OCI-LY7 (cell line): ENCODE data around the gene IGF2BP2. TPM values are rescaled to one million over a fixed set of nuclear protein-coding genes. Genes with fewer than 3 reads are reported as not detected.
"Not testable (repeated sequence)": the region's sequence is repeated elsewhere in the genome, so short reads cannot be mapped to it uniquely, and the experiment has no call there.

Source experiments
- BruUV-seq: library from RNA; stranded (reverse); fragments of 400-500 nt; replicated peaks from 2 replicates; lab custom pipeline; 2021; lab: Mats Ljungman, UMichigan
- CTCF ChIA-PET: fragments of 300-600 bp; sonication (Branson Sonifier 250); formaldehyde crosslinking; loops from one replicate; lab custom pipeline; 2022; ENCODE audit warnings: antibody characterized with exemption; ENCODE audit not compliant: unreplicated experiment; lab: Charles Lee
- POLR2A ChIA-PET: fragments of 300-600 bp; sonication (Branson Sonifier 250); formaldehyde crosslinking; loops from one replicate; lab custom pipeline; 2022; ENCODE audit warnings: antibody characterized with exemption; lab: Charles Lee
- DNase-seq: peaks from one replicate; pipeline ENCODE4 v3.0.0-alpha.2; 2015; ENCODE audit warnings: low spot score
- H2AFZ ChIP-seq: fragments of 200-600 bp; sonication (generic), shearing (Covaris generic); 2 replicates; pipeline ENCODE4 v1.6.1; 2014; ENCODE audit warnings: mild to moderate bottlenecking, antibody characterized with exemption, low read length, moderate library complexity
- H3K27ac ChIP-seq: fragments of 200-600 bp; sonication (generic); 2 replicates; pipeline ENCODE4 v1.5.1; 2014; ENCODE audit warnings: mixed run types, low read depth, mild to moderate bottlenecking, moderate library complexity, low read length, inconsistent platforms; ENCODE audit not compliant: poor library complexity, severe bottlenecking
- H3K36me3 ChIP-seq: fragments of 200-600 bp; sonication (generic); 2 replicates; pipeline ENCODE4 v1.6.1; 2014; ENCODE audit warnings: mild to moderate bottlenecking, antibody characterized with exemption, low read length, moderate library complexity, mixed read lengths; ENCODE audit not compliant: insufficient read depth
- H3K4me1 ChIP-seq: fragments of 200-600 bp; sonication (generic); 2 replicates; pipeline ENCODE4 v1.5.1; 2014; ENCODE audit warnings: mild to moderate bottlenecking, low read length; ENCODE audit not compliant: insufficient read depth, poor library complexity, severe bottlenecking
- H3K4me2 ChIP-seq: fragments of 200-600 bp; sonication (generic); 2 replicates; pipeline ENCODE4 v1.6.1; 2014; ENCODE audit warnings: mild to moderate bottlenecking, low read length
- H3K4me3 ChIP-seq: fragments of 200-600 bp; sonication (generic); 2 replicates; pipeline ENCODE4 v1.5.1; 2014; ENCODE audit warnings: mild to moderate bottlenecking, low read depth, low read length; ENCODE audit not compliant: poor library complexity, severe bottlenecking
- H3K79me2 ChIP-seq: fragments of 200-600 bp; sonication (generic); 2 replicates; pipeline ENCODE4 v1.6.1; 2016; ENCODE audit warnings: low read depth, mild to moderate bottlenecking, low read length, moderate library complexity, mixed read lengths; ENCODE audit not compliant: insufficient read depth
- H3K9me2 ChIP-seq: fragments of 200-600 bp; sonication (generic); 2 replicates; pipeline ENCODE4 v1.6.1; 2016; ENCODE audit warnings: mild to moderate bottlenecking, low read length, mixed read lengths; ENCODE audit not compliant: insufficient read depth
- H3K9me3 ChIP-seq: fragments of 200-600 bp; sonication (generic); 2 replicates; pipeline ENCODE4 v1.6.1; 2014; ENCODE audit warnings: mild to moderate bottlenecking, mixed run types, low read length, mixed read lengths
- H4K20me1 ChIP-seq: fragments of 200-600 bp; sonication (generic); 2 replicates; pipeline ENCODE4 v1.6.1; 2014; ENCODE audit warnings: mild to moderate bottlenecking, antibody characterized with exemption, low read length, moderate library complexity, mixed read lengths; ENCODE audit not compliant: insufficient read depth
- EZH2phosphoT487 ChIP-seq: fragments of 200-600 bp; sonication (generic); IDR thresholded peaks from 2 replicates; pipeline ENCODE4 v1.6.1; 2018; ENCODE audit warnings: low read depth, borderline replicate concordance, mild to moderate bottlenecking, mixed run types, antibody characterized with exemption, low read length, moderate library complexity, mixed read lengths
- intact Hi-C: fragments of 100-400 bp; cut with micrococcal nuclease; formaldehyde crosslinking; loops from one replicate; pipeline ENCODE4 v1.10.0; 2022; ENCODE audit not compliant: unreplicated experiment
- total RNA-seq, 2 experiments: library from RNA; depleted of rRNA in 1 of 2; stranded (reverse); fragments of >200 nt in 1 of 2; shearing (Covaris generic) in 1 of 2; gene quantifications; 2 replicates each; pipeline ENCODE4 v1.2.3, GENCODE V29; 2014 to 2022
- TF ChIP-seq, protein P1 (sequence below): fragments of 200-600 bp; sonication (generic); conservative IDR thresholded peaks from 2 replicates; pipeline ENCODE4 v1.5.1; 2014; ENCODE audit warnings: mild to moderate bottlenecking, antibody characterized with exemption, low read length, moderate library complexity, mixed read lengths

Gene IGF2BP2
- total RNA-seq, 2 experiments from 2014 or later, result not detected

DNA sequence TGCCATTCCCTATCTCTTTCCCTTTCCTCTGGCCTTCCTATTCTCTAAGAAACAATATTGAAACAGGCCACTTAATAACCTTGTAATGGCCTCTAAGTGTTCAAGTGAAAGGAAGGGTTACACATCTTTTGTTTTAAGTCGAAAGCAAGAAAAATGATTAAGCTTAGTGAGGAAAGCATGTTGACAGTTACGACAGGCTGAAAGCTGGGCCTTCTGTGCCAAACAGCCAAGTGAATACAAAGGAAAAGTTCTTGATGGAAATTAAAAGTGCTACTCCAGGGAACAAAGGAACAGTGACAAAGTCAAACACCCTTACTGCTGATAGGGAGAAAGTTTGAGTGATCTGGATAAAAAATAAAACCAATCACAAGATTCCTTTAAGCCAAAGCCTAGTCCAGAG, 184.5 kb downstream of the IGF2BP2 start:
- H4K20me1 ChIP-seq, result no peaks in the 10 kb centered on the region
- no TSS peak for BruUV-seq
- H3K79me2 ChIP-seq, result no peaks in the 10 kb centered on the region
- H3K36me3 ChIP-seq, result no peaks in the 10 kb centered on the region
- H3K4me1 ChIP-seq, result no peaks in the 10 kb centered on the region
- CTCF ChIA-PET, result no interaction called here
- POLR2A ChIA-PET, result interaction anchor here (1.0 kb wide), 1 partner anchor 20 kb away, joined by 3 read pairs; no protein-coding TSS in a partner anchor
- H3K4me3 ChIP-seq, result no peak overlapping the region
- DNase-seq, result no peak
- no peak overlapping the region for H3K27ac ChIP-seq
- TF ChIP-seq, protein P1, sequence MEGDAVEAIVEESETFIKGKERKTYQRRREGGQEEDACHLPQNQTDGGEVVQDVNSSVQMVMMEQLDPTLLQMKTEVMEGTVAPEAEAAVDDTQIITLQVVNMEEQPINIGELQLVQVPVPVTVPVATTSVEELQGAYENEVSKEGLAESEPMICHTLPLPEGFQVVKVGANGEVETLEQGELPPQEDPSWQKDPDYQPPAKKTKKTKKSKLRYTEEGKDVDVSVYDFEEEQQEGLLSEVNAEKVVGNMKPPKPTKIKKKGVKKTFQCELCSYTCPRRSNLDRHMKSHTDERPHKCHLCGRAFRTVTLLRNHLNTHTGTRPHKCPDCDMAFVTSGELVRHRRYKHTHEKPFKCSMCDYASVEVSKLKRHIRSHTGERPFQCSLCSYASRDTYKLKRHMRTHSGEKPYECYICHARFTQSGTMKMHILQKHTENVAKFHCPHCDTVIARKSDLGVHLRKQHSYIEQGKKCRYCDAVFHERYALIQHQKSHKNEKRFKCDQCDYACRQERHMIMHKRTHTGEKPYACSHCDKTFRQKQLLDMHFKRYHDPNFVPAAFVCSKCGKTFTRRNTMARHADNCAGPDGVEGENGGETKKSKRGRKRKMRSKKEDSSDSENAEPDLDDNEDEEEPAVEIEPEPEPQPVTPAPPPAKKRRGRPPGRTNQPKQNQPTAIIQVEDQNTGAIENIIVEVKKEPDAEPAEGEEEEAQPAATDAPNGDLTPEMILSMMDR, result no peak
- TF ChIP-seq EZH2phosphoT487, result no peak
- H3K4me2 ChIP-seq, result no peak overlapping the region
- no peaks in the 10 kb centered on the region for H3K9me2 ChIP-seq
- intact Hi-C loops, result no loop called here
- H2AFZ ChIP-seq, result no peak overlapping the region
- no peaks in the 10 kb centered on the region for H3K9me3 ChIP-seq

DNA sequence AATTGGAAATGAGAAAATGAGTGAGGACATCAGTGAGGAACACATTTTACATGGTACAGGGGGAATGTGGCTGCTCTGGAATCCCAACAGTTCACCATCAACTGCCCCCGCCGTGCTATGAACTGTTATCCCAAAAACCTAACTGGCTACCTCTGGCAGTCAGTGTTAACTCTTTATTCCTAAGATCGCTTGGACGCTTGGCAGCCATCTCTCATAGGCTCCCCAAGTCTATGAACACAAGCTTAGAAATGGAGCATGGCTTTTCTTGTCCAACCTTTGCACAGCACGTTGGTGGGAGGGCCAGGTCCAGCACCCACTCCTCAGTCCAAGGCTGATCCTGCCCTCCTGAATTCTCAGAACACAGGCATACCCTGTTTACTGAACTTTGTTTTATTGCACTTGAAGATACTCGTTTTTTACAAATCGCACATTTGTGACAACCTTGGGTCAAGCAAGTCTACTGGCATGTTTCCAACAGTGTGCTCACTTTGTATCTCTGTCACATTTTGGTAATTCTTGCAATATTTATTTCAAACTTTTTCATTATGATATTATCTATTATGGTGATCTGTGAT, 185.1 kb downstream of the IGF2BP2 start:
- Histone ChIP-seq H3K9me3 (no peaks in the 10 kb centered on the region), H3K4me2 (no peak overlapping the region), H3K79me2 (no peaks in the 10 kb centered on the region), H3K4me1 (no peaks in the 10 kb centered on the region), H3K36me3 (no peaks in the 10 kb centered on the region), H4K20me1 (no peaks in the 10 kb centered on the region), H3K4me3 (no peak overlapping the region), H2AFZ (no peak overlapping the region), H3K9me2 (no peaks in the 10 kb centered on the region), H3K27ac (no peak overlapping the region)
- TF ChIP-seq EZH2phosphoT487, result no peak
- TF ChIP-seq, protein P1, result no peak
- no peak for DNase-seq
- ChIA-PET CTCF (no interaction called here), POLR2A (no interaction called here)
- intact Hi-C loops, result no loop called here
- BruUV-seq, result no TSS peak

DNA sequence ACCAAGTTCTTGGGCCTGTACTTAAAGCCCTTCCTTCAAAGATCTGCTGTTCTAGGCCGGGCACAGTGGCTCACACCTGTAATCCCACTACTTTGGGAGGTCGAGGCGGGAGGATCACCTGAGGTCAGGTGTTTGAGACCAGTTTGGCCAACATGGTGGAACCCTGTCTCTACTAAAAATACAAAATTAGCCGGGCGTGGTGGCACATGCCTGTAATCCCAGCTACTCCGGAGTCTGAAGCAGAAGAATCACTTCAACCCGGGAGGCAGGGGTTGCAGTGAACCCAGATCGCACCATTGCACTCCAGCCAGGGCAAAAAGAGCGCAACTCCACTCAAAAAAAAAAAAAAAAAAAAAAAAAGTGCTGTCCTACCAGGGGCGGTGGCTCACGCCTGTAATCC, 186.2 kb downstream of the IGF2BP2 start:
- H3K79me2 ChIP-seq, H4K20me1 ChIP-seq, BruUV-seq, H2AFZ ChIP-seq, intact Hi-C loops, H3K9me2 ChIP-seq, H3K4me3 ChIP-seq, DNase-seq, H3K36me3 ChIP-seq, H3K4me2 ChIP-seq, H3K9me3 ChIP-seq, H3K4me1 ChIP-seq, H3K27ac ChIP-seq, CTCF ChIA-PET: not testable (repeated sequence)
- POLR2A ChIA-PET, result interaction anchor here (0.6 kb wide), 1 partner anchor 36 kb away, joined by 7 read pairs; no protein-coding TSS in a partner anchor
